ENCODE data around the gene AKAP13.
A peak's percentile ranks its signal among the peaks of the same experiment; 100 is the strongest.

Gene AKAP13

DNA sequence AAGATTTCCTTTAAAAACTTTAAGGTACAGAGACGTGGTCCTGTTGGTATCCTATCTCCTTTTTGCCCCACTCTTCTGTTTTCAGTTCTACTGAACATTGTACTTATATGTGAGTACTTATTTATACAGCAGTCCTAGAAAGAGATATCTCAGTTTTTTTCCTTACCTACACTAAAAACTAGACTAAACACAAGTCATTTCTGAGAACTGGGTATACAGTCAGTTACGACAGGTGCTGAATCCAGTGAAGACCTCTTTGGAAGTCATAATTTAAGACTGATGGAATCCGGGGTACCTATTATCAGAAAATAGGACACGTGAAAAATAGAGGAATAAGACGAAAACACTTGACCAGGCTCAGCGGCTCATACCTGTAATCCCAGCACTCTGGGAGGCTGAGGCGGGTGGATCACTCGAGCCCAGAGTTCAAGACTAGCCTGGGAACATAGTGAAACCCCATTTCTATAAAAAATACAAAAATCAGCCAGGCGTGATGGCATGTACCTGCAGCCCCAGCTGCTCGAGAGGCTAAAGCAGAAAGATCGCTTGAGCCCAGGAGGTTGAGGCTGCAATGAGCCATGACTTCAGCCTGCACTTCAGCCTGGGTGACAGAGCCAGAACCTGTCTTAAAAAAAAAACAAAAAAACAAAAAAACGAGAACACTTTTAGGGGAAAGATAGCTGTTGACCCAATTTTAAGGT, 338.0 kb downstream of the AKAP13 start:
- DNase-seq = no peak
- in situ Hi-C loops (cut with MboI; ENCODE audit: low pct_unique_long_range_greater_than_20kb, low sequenced_read_pairs) = no loop called here

DNA sequence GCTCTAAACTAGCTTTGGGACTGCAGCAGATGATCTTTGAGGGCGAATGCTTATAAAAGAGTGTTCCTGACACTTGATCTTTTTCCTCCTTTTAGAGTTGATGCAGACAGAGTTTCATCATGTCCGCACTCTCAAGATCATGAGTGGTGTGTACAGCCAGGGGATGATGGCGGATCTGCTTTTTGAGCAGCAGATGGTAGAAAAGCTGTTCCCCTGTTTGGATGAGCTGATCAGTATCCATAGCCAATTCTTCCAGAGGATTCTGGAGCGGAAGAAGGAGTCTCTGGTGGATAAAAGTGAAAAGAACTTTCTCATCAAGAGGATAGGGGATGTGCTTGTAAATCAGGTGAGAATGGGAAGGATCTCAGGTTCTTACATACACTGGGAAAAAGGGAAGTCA, 338.6 kb downstream of the AKAP13 start:
- in situ Hi-C loops (cut with MboI; ENCODE audit: low pct_unique_long_range_greater_than_20kb, low sequenced_read_pairs) = no loop called here
- DNase-seq = no peak

DNA sequence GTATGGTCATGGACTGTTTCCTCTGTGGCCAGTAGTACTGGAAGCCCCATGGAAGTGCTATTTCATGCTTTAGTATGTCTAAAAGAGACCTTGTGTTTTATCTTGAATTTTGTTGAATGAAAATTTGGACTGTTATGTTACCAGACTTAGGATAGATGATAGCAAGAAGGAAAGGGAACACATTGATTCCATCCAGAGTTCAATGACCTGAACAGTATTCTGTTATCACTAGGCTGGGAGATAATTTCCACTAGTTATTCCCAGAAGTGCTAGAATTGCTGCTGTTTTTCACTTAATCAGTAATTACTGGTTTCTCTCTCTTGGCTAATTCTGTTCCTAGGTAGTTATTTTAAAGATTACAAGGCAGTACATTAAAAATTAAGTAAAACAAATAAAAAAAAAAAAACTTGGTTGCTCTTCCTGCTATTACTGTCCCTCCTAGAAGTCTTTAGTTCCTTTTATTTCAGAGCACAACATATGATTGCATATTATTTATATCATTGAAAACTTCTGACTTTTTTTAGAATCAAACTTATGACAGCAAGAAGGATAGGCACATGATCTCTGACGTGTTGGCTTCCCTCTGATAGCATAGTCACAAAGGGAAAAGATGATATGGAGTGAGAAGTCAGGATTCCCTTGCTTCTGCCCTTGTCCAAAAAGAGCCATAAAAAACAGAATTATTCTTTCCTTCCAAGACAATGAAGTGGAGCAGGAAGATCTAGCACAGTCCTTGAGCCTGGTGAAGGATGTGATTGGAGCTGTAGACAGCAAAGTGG, 342.2 kb downstream of the AKAP13 start:
- in situ Hi-C loops (cut with MboI; ENCODE audit: low pct_unique_long_range_greater_than_20kb, low sequenced_read_pairs) = no loop called here

DNA sequence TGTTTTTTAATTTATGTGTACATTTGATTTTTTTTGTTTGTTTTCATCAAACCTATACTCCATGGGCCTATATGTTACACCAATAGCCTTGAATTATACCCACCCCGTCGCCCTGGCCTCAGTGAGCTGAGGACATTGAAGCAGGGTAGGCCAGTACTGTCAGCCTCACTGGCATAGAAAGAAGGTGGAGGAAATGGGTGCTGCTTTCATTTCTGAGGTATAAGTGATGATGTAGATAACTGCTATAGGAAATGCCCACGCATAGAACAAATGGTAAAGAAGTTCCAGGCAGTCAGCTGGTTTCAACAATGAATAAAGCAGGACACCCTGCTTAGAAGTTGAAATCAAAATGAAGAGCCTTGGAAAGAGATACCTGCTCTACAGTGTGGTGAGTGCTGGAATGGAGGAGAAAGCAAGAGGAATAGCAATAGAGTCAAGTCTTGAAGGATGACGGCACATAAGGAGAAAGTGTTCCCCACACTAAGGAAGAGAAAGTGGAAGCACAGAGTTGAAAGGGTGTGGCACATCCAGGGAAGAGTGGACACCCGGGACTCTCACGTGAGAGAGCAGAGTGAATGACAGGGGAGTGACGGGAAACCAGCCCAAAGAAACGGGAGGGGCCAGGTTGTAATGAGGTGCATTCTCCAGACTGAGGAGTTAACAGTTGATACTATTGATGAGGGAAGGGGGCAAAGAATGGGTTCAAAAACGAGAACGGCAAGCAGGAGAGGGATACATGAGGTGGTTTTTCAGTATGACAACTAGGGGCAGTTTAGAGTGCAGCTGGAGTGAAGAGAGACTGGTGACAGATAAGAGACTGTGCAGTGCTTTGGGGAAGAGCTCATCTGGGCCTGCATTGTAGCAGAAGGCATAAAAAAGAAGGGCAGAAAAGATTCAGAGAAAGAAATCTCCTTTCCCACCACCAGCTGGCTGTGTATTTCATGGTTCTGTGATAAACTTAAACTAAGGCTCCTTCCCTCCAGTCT, 343.9 kb downstream of the AKAP13 start:
- in situ Hi-C loops (cut with MboI; ENCODE audit: low pct_unique_long_range_greater_than_20kb, low sequenced_read_pairs) = no loop called here
- no peak for DNase-seq

More for the DNA sequence above, 342.2 kb downstream of the AKAP13 start:
- DNase-seq = no peak

DNA sequence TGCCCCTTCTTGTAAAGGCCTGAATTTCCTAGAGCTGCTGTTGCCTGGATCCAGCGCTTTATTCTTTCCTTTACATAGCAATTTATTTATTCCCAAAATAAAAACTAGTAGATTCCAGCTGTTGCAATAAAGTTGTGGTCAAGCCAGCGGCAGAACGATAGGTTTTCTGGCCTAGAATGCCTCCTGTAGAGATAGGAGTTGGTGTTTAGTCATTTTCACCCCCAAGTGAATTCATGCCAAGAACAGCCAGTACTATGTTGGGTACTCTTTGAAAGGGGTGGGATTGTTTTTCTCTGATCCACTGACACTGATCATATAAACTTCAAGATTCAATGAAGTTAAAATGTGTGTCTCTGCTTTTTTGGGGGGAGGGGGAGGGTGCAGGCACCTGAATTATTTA, 344.6 kb downstream of the AKAP13 start:
- in situ Hi-C loops (cut with MboI; ENCODE audit: low pct_unique_long_range_greater_than_20kb, low sequenced_read_pairs) = no loop called here
- no peak for DNase-seq

DNA sequence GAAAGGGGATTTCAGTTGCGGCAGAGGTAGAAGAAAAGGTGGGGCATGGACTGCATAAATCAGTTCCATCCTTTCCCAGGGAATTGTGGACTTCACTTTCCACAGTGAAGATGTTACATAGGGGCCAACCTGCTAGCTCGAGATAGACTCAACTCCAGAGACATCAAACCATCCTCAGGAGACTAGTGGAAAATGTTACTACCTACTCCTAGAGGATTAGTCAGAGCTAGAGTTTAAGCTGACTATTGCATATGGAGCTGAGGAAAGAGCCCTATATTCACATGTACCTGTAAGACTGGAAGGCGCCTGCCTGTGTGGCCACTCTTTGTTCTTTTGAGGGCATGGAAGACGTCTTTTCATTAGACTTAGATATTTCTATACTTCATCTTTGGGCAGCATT, 345.2 kb downstream of the AKAP13 start:
- in situ Hi-C loops (cut with MboI; ENCODE audit: low pct_unique_long_range_greater_than_20kb, low sequenced_read_pairs) = no loop called here
- no peak for DNase-seq

DNA sequence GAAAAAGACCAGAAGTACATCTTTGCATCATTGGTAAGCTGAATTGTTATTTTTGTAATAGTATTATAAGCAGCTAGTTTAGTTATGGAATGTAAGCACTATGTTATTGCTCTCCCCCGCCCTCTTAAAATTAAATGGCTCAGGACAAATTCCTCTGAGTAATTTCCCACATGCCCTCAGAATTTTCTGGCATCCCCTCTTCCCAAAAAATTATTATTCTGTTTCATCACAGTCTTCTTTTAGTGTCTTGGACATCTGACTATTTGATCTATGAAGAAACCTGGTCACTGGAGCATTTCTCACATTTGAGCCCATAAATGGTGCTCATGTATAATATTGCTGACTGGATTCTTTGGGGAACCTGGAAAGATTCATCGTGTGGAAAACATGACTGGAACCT, 346.1 kb downstream of the AKAP13 start:
- no peak for DNase-seq

DNA sequence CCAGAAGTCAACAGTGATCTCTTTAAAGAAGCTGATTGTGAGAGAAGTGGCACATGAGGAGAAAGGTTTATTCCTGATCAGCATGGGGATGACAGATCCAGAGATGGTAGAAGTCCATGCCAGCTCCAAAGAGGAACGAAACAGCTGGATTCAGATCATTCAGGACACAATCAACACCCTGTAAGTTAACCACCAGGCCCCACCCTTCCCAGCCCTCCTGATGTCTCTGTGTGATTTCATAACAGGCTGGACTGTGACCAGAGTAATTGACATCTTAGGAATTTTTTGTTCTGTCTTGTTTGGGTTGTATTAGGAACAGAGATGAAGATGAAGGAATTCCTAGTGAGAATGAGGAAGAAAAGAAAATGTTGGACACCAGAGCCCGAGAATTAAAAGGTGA, 346.7 kb downstream of the AKAP13 start:
- in situ Hi-C loops (cut with MboI; ENCODE audit: low pct_unique_long_range_greater_than_20kb, low sequenced_read_pairs) = no loop called here
- no peak for DNase-seq

More for the DNA sequence above, 346.1 kb downstream of the AKAP13 start:
- in situ Hi-C loops (cut with MboI; ENCODE audit: low pct_unique_long_range_greater_than_20kb, low sequenced_read_pairs) = no loop called here

DNA sequence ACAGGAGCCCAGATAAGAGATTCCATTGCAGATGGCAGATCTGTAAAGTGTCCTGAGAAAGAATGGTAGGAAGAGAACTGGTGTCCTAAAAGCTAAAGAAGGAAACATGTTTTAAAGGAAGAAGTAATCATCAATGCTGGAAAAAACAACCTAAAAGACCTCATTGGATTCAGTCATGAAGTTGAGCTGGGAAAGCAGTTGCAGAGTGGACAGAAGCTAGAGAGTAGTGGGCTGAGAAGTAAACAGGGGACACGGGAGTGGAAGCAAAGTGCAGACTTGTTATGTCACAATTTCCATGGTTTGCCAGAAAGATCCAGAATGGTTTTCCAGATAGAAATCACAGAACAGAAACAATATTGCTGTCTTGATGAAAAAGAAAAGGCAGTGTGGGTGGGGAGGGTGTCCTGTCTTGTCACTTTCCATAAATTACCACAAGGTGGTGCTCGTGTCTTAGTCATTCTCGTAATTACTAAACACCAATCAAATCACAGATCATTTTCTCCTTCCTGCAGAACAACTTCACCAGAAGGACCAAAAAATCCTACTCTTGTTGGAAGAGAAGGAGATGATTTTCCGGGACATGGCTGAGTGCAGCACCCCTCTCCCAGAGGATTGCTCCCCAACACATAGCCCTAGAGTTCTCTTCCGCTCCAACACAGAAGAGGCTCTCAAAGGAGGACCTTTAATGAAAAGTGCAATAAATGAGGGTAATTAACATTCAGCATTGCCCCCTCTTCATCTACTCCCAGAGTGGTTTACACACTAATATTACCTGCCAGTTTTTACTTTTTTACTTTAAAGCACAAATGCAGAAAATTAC, 349.8 kb downstream of the AKAP13 start:
- in situ Hi-C loops (cut with MboI; ENCODE audit: low pct_unique_long_range_greater_than_20kb, low sequenced_read_pairs) = no loop called here
- peak; percentile 94 for DNase-seq

DNA sequence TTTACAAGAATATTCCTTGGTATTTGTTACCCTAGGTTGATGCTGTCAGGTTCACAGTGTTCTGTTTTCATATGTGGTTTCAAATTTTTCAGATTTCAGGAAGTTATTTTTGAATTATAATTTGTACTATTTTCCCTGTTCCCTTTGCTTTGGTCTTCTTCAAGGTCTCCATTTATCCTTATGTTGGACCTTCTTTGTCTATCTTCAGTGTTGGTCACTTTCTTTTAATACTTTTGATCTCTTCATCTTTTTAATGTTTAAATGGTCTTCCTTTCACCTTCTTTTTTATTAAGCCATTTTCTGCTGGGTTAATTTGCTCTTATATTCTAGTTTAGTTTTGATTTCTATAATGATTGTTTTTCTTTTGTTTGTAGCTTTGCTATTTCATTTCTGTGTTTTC, 353.0 kb downstream of the AKAP13 start:
- peak; percentile 39 for DNase-seq
- in situ Hi-C loops (cut with MboI; ENCODE audit: low pct_unique_long_range_greater_than_20kb, low sequenced_read_pairs) = no loop called here

DNA sequence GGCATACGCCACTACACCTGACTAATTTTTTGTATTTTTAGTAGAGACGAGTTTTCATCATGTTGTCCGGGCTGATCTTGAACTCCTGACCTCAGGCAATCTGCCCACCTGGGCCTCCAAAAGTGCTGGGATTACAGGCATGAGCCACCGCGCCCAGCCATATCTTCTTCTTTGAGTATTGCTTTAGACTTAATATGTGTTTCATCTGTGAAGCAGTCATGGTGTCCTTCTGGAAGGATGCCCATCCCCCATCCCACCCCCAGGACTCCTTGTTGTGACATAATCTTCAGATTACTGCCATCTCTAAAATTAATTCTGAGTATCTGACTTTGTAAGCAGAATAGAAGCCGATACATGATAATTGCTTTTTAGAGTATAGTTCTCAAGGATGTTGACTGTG, 356.7 kb downstream of the AKAP13 start:
- in situ Hi-C loops (cut with MboI; ENCODE audit: low pct_unique_long_range_greater_than_20kb, low sequenced_read_pairs) = no loop called here
- no peak for DNase-seq

DNA sequence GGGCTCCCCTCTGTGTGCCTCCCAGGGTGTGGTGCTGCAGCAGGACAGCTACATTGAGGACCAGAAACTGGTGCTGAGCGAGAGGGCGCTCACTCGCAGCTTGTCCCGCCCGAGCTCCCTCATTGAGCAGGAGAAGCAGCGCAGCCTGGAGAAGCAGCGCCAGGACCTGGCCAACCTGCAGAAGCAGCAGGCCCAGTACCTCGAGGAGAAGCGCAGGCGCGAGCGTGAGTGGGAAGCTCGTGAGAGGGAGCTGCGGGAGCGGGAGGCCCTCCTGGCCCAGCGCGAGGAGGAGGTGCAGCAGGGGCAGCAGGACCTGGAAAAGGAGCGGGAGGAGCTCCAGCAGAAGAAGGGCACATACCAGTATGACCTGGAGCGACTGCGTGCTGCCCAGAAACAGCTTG, 360.6 kb downstream of the AKAP13 start:
- no peak for DNase-seq
- in situ Hi-C loops (cut with MboI; ENCODE audit: low pct_unique_long_range_greater_than_20kb, low sequenced_read_pairs) = loop anchor here (10.0 kb wide), 1 partner anchor 94 kb away; no protein-coding TSS in a partner anchor

DNA sequence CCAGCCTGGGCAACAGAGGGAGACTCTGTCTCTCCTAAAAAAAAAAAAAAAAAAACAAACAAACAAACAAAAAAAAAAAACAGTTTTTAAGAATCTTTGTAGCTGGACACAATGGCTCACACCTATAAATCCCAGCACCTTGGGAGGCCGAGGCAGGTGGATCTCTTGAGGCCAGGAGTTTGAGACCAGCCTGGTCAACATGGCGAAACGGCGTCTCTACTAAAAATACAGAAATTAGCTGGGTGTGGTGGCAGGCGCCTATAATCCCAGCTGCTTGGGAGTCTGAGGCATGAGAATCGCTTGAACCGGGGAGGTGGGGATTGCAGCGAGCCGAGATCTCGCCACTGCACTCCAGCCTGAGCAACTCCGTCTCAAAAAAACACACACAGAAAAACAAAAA, 361.3 kb downstream of the AKAP13 start:
- no peak for DNase-seq
- in situ Hi-C loops (cut with MboI; ENCODE audit: low pct_unique_long_range_greater_than_20kb, low sequenced_read_pairs) = loop anchor here (10.0 kb wide), 1 partner anchor 93 kb away; no protein-coding TSS in a partner anchor

DNA sequence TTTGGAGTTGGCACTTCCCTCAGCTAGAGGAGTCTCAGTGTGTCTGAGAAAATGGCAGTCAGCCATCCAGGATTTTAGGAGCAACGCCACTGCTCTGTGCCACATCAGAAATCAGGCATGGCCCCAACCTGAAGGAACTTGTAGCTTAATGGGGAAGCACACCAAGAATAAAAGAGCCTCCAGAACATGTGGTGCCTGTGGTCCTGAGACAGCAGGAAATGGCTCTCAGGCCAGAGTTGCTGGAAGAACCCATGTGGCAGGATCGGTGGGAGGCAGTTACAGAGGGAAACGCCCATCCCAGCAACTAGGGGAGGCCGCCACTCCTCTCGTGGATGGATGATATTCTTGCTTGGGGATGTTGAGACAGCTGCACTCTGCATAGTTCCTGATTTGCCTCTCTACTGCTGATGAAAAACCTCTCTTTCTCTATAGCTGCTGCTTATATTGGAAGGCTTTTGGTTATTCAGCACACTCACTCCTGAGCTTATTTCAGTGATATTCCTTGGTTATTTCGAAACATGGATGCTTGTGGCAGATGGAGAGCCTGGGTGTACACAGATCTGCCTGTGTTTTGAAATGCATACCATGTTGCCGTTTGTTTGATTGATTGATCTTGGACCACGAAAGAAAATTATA, 361.9 kb downstream of the AKAP13 start:
- peak; percentile 53 for DNase-seq
- in situ Hi-C loops (cut with MboI; ENCODE audit: low pct_unique_long_range_greater_than_20kb, low sequenced_read_pairs) = loop anchor here (10.0 kb wide), 1 partner anchor 92 kb away; no protein-coding TSS in a partner anchor

DNA sequence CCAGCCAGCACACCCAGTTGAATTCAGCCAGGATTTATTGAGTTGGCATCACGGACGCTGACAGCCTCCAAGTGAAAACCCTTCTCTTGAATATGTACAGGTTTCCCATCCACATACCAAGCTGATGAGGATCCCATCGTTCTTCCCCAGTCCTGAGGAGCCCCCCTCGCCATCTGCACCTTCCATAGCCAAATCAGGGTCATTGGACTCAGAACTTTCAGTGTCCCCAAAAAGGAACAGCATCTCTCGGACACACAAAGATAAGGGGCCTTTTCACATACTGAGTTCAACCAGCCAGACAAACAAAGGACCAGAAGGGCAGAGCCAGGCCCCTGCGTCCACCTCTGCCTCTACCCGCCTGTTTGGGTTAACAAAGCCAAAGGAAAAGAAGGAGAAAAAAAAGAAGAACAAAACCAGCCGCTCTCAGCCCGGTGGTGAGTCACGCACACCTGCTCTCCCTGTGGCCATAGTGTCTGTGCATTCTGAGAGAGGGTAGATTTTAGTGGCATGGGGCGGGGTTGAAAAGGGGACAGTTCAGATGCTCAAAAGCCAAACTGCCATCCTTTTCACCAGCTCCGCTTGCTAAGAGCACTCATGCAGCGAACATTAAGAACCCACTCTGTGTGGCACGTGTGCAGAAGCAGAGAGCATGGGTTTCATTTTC, 363.1 kb downstream of the AKAP13 start:
- in situ Hi-C loops (cut with MboI; ENCODE audit: low pct_unique_long_range_greater_than_20kb, low sequenced_read_pairs) = loop anchor here (10.0 kb wide), 1 partner anchor 91 kb away; no protein-coding TSS in a partner anchor
- DNase-seq = no peak

DNA sequence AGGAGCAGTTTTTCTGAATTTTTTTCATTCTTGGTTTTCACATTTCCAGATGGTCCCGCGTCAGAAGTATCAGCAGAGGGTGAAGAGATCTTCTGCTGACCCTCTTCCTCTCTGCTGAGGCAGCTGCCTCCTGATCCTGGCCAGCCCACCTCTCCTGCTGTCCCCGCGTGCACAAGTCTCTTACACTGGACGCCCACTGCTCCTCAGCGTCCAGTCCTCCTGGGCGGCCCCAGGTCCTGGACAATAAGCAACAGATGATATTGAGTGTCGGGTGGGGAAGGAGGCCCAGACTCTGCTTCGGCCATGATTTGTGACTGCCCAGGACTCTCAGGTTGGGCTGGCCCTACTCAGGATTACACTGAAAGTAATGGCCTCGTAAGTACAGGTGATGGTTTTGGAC, 364.2 kb downstream of the AKAP13 start:
- no peak for DNase-seq
- in situ Hi-C loops (cut with MboI; ENCODE audit: low pct_unique_long_range_greater_than_20kb, low sequenced_read_pairs) = loop anchor here (10.0 kb wide), 1 partner anchor 90 kb away; no protein-coding TSS in a partner anchor

DNA sequence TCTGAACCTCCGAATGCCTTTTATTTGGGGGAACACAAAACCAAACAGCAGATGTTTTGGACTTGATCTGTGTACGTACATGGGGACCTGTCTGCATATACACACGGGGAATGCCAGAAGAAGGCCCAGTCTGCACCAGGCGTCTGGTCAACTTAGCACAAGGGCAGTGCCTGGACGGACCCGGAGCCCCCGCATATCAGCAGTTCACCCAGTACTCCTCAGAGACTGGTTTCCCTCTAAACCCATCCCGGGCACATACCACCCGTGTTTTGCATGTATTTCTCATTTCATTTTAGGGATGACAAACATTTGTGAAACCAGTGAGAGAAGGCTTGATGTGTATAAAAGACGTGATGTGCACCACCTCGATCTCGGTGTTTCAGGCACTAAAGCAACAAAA, 364.6 kb downstream of the AKAP13 start:
- in situ Hi-C loops (cut with MboI; ENCODE audit: low pct_unique_long_range_greater_than_20kb, low sequenced_read_pairs) = loop anchor here (10.0 kb wide), 1 partner anchor 90 kb away; no protein-coding TSS in a partner anchor
- no peak for DNase-seq

All from KBM-7 (cell line).